Endothelial cell (in vitro differentiated cells): ENCODE results near the gene PAEP. TPM values are rescaled to one million over a fixed set of nuclear protein-coding genes. Genes with fewer than 3 reads are reported as not detected.

ENCODE experiments used
- DNase-seq: peaks from one replicate; pipeline ENCODE4 v3.0.0; 2021; ENCODE audit warnings: low spot score
- H3K27ac Mint-ChIP-seq: one replicate; pipeline ENCODE4 v1.8.0; 2021; ENCODE audit warnings: mixed read lengths, inconsistent platforms; ENCODE audit not compliant: unreplicated experiment
- H3K27me3 Mint-ChIP-seq: one replicate; pipeline ENCODE4 v1.8.0; 2021; ENCODE audit warnings: mild to moderate bottlenecking, moderate library complexity, mixed read lengths, inconsistent platforms; ENCODE audit not compliant: unreplicated experiment
- H3K36me3 Mint-ChIP-seq: one replicate; pipeline ENCODE4 v1.8.0; 2021; ENCODE audit warnings: mild to moderate bottlenecking, low read depth, mixed read lengths, inconsistent platforms; ENCODE audit not compliant: unreplicated experiment
- H3K4me1 Mint-ChIP-seq: one replicate; pipeline ENCODE4 v1.8.0; 2021; ENCODE audit warnings: mild to moderate bottlenecking, mixed read lengths, inconsistent platforms; ENCODE audit not compliant: unreplicated experiment
- H3K4me3 Mint-ChIP-seq: one replicate; pipeline ENCODE4 v1.8.0; 2021; ENCODE audit warnings: mild to moderate bottlenecking, mixed read lengths, inconsistent platforms; ENCODE audit not compliant: unreplicated experiment
- H3K9me3 Mint-ChIP-seq: one replicate; pipeline ENCODE4 v1.8.0; 2021; ENCODE audit warnings: mixed read lengths, inconsistent platforms; ENCODE audit not compliant: unreplicated experiment
- CTCF ChIP-seq: fragments of 200-600 bp; sonication (generic); IDR thresholded peaks from one replicate; pipeline ENCODE4 v1.5.0; 2021; ENCODE audit warnings: antibody characterized with exemption; ENCODE audit not compliant: unreplicated experiment
- total RNA-seq: library from RNA; stranded (reverse); fragmentation: NEBNext Ultra II Directional; extraction: Animal tissue kit (Norgen Biotek cat#: 25700); gene quantifications from one replicate; pipeline ENCODE4 v1.2.1, GENCODE V29; 2021; ENCODE audit not compliant: unreplicated experiment

PAEP gene
- total RNA-seq, 1 donor from 2014 or later: not detected

DNA sequence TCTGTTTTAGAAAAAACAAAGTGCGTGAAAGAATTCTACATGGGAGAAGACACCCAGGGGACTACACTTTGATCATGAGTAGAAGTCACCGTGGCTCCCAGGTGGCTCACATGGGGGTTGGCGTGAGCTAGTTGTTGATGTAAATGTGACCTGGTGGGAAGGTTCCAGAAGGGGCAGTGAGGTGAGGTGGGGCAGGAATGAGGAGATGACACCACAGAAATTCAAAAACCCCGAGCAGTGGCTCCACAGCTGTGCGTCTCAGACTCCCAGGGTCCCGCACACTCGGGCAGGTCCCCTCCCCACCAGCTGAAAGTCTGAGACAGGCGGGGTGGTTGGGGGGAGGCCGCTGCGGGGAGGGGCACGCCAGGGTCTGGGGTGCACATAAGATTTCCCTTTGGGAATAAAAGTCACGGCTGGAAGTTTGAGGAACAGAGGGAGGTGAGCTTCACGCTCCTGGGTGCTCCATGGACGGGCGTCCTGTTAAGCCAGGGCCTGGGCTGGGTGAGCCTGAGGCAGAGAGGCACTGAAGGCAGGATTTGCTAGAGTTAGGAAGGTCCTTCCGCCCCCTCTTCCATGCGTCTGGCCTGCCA is 47.9 kb downstream of the PAEP start:
- Mint-ChIP-seq H3K9me3 (no peaks in the 10 kb centered on the region), H3K27me3 (peaks cover 16% of the 10 kb centered on the region), H3K36me3 (peaks cover 4% of the 10 kb centered on the region), H3K4me1 (no peaks in the 10 kb centered on the region), H3K4me3 (no peak overlapping the region), H3K27ac (no peak overlapping the region)
- no peak for TF ChIP-seq CTCF
- no peak for DNase-seq

DNA sequence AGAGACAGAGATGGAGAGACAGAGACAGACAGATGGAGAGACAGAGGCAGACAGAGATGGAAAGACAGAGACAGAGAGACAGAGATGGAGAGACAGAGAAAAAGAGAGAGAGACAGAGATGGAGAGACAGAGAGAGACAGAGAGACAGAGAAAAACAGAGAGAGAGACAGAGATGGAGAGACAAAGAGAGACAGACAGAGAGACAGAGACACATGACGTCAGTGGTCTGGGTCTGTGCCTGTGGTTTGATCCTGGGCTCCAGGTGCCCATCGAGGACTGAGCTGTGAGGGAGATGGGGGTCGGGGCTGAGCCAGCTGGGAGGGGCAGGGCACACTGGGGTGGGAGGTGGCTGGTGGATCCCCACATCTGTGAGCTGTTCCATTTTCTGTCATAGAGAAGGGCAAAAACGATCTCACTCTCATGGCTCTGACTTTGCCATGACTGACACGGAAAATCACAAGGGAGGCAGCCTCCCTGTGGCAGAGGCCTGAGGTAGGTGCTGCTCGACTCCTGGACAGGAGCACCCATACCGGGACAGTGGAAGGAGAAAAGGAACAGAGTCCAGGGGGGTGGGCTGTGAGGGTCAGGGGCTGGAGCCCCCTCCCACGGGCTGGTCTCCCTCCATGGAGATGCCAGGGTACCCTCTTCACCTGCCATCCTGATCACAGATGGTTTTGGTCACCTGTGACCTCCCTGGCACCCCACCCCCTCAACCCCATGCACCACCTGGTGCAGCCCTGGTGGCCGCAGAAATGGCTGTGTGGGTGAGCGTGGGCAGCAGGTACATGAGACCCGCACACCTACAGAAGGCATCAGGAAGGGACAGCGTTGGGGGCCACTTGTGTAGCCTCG is 49.0 kb downstream of the PAEP start:
- H3K4me3 Mint-ChIP-seq: no peak overlapping the region
- H3K36me3 Mint-ChIP-seq: peaks cover 4% of the 10 kb centered on the region
- H3K27me3 Mint-ChIP-seq: peaks cover 16% of the 10 kb centered on the region

GRCh38 chr9:135611142-135611874 is 49.8 kb downstream of the PAEP start:
- Mint-ChIP-seq H3K36me3 (peaks cover 4% of the 10 kb centered on the region), H3K4me1 (no peaks in the 10 kb centered on the region), H3K27me3 (peaks cover 16% of the 10 kb centered on the region), H3K9me3 (no peaks in the 10 kb centered on the region), H3K4me3 (no peak overlapping the region), H3K27ac (no peak overlapping the region)
- no peak for DNase-seq
- no peak for TF ChIP-seq CTCF

More for the DNA sequence above, 49.0 kb downstream of the PAEP start:
- DNase-seq: no peak
- no peak overlapping the region for H3K27ac Mint-ChIP-seq
- H3K4me1 Mint-ChIP-seq: no peaks in the 10 kb centered on the region
- H3K9me3 Mint-ChIP-seq: no peaks in the 10 kb centered on the region
- TF ChIP-seq CTCF: no peak

- Mint-ChIP-seq H3K9me3 (no peaks in the 10 kb centered on the region), H3K27ac (no peak overlapping the region), H3K36me3 (peaks cover 4% of the 10 kb centered on the region), H3K4me3 (no peak overlapping the region), H3K4me1 (no peaks in the 10 kb centered on the region), H3K27me3 (peaks cover 14% of the 10 kb centered on the region)
- DNase-seq: no peak
- TF ChIP-seq CTCF: no peak
Measured at GRCh38 chr9:135611875-135612209, 50.3 kb downstream of the PAEP start.
